GM23248 (cell line): ENCODE data around the gene TXLNB.

Source experiments
- EZH2 ChIP-seq: fragments of 200-600 bp; sonication (generic); IDR thresholded peaks from 2 replicates; pipeline ENCODE4 v1.6.1; 2018; ENCODE audit warnings: antibody characterized with exemption, mild to moderate bottlenecking; ENCODE audit not compliant: insufficient read depth, poor library complexity, severe bottlenecking
- EZH2phosphoT487 ChIP-seq: fragments of 200-600 bp; sonication (generic); IDR thresholded peaks from 2 replicates; pipeline ENCODE4 v1.6.1; 2018; ENCODE audit warnings: antibody characterized with exemption, moderate library complexity, mild to moderate bottlenecking, low read depth; ENCODE audit not compliant: insufficient read depth

DNA sequence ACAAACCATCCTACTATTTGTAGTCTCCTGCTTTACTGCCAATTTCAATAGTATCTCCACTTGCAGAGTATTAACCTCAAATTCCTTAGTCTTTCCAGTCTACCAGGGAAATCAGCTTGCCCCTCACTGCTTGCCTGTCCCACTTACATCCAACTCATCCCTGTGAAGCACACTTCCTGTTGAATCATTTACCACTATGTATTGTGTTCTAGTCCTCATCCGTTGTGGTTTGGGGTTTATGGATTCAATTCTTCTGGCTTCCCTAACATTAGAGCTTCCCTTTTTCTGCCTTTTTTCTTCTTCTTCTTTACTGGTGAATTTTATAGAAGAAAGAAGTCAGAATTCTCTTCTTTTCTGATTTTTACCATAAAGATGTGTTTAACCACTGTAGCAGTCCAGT lies 5.1 kb upstream of the TXLNB start:
- TF ChIP-seq EZH2phosphoT487: no peak
- TF ChIP-seq EZH2: no peak
